Measurements from ENCODE around the gene ACADL.

DNA sequence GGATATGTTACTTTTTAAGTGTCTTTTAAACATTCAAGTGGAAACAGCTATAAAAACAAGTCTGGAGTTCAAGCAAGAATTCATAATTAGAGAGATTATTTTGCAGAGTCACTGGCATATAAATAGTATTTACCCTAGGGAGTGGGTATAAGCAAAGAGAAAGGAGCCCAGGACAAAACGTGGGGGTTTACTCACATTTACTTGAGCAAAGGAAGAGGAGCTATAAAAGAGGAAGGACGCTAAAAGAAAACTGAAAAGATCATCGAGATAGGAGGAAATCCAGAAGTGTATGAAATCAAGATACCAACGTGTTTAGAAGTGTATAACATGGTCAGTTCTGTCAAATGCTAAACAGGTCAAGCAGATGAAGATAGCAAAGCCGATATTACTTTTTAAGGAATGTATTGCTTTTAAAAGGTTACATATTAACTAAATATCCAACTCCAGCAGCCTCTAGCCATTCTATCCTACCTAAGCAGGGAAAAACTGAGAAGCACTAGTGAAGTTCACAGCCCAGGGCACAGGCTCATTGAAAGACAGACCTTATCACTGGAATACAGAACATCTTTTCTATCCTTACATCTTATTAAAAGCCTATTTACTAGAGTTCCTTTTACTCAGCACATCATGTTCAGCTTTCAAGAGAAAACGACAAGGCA, 62.7 kb downstream of the ACADL start:
- TF ChIP-seq, protein P1, sequence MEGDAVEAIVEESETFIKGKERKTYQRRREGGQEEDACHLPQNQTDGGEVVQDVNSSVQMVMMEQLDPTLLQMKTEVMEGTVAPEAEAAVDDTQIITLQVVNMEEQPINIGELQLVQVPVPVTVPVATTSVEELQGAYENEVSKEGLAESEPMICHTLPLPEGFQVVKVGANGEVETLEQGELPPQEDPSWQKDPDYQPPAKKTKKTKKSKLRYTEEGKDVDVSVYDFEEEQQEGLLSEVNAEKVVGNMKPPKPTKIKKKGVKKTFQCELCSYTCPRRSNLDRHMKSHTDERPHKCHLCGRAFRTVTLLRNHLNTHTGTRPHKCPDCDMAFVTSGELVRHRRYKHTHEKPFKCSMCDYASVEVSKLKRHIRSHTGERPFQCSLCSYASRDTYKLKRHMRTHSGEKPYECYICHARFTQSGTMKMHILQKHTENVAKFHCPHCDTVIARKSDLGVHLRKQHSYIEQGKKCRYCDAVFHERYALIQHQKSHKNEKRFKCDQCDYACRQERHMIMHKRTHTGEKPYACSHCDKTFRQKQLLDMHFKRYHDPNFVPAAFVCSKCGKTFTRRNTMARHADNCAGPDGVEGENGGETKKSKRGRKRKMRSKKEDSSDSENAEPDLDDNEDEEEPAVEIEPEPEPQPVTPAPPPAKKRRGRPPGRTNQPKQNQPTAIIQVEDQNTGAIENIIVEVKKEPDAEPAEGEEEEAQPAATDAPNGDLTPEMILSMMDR (IDR thresholded peaks at IDR 0.05), result no peak
- no peak for TF ChIP-seq POLR2A (IDR thresholded peaks at IDR 0.05)
- TF ChIP-seq EP300 (IDR thresholded peaks at IDR 0.05), result no peak

Measured in ovary (tissue), 3 donors.